Measurements from ENCODE around the gene TOR1AIP2.

- TF ChIP-seq POLR2AphosphoS5 (IDR thresholded peaks at IDR 0.05) (no peak), EP300 (IDR thresholded peaks at IDR 0.05) (no peak)
These were observed 53.9 kb downstream of the TOR1AIP2 start for GRCh38 chr1:179823693-179824092.

All from gastroesophageal sphincter (tissue), 2 donors.